ENCODE results near the gene SNX8.

The SNX8 gene

DNA sequence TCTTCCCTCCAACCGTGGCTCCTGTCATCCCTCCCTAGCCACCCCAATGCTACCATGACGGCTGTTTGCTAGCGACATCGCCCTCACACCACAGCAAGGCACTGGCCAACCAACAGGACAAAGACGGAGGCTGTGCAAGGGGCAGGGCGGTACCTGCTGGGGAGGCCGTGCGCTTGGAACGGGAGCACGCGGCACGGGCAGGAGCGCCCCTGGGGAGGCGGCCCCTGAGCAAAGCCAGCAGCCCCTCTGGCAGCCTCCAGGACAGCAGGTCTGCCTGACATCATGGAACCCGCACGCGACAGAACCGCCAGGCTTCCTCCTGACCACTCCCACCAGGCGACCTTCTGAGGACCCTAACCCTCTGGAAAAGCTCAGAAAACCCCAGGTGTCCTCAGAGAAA, 94.2 kb downstream of the SNX8 start:
- no peaks in the 10 kb centered on the region for H3K4me1 ChIP-seq
- no peak overlapping the region for H3K4me3 ChIP-seq
- H3K27me3 ChIP-seq (ENCODE audit: low read depth): no peaks in the 10 kb centered on the region
- in situ Hi-C loops (cut with MboI; ENCODE audit: low sequenced_read_pairs): no loop called here
- peaks cover 48% of the 10 kb centered on the region for H3K36me3 ChIP-seq (replicated peaks)
- no peaks in the 10 kb centered on the region for H3K9me3 ChIP-seq
- no peak for DNase-seq (ENCODE audit: low spot score in 2 of 2)

DNA sequence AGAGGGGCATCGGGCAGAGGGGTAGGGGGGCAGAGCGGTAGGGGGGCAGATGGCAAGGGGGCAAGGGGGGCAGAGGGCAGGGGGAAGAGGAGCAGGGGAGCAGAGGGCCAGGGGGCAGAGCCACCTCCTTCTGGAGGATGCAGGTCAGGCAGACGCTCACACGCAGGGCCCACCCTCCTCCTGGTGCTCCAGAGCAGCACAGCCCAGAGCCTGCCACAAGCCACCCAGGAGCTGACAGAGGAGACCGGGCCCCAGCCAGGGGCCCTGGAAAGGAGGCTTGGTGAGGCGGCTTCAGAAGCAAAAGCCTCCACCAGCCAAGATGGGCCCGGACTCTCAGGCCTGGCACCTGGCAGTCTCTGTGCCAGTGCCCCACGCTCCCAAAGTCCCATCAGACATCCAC, 94.6 kb downstream of the SNX8 start:
- in situ Hi-C loops (cut with MboI; ENCODE audit: low sequenced_read_pairs): no loop called here
- Histone ChIP-seq H3K4me3 (no peak overlapping the region), H3K9me3 (no peaks in the 10 kb centered on the region), H3K27me3 (ENCODE audit: low read depth) (no peaks in the 10 kb centered on the region), H3K36me3 (replicated peaks) (peaks cover 44% of the 10 kb centered on the region), H3K4me1 (no peaks in the 10 kb centered on the region)
- no peak for DNase-seq (ENCODE audit: low spot score in 2 of 2)

DNA sequence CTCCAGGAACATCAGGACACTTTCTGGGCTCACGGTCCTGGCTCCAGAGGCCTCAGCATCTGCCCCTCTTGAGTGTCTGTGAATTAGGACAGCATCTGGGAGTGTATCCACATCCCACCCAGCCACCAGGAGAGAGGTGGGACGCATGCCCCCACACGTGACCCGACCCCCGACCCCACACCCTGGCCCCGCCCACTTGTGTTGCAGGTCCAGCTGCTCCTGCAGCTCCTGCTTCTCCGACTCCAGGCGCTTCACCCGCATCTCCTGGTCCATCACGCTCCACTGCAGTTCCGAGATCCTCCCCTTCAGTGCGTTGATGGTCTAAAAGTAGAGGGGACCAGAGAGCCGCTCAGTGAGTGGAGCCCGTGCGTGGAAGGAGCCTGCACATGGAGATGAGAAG, 95.1 kb downstream of the SNX8 start:
- Histone ChIP-seq H3K4me1 (no peaks in the 10 kb centered on the region), H3K36me3 (replicated peaks) (peaks cover 43% of the 10 kb centered on the region), H3K4me3 (no peak overlapping the region), H3K9me3 (no peaks in the 10 kb centered on the region), H3K27me3 (ENCODE audit: low read depth) (no peaks in the 10 kb centered on the region)
- in situ Hi-C loops (cut with MboI; ENCODE audit: low sequenced_read_pairs): no loop called here
- DNase-seq (ENCODE audit: low spot score in 2 of 2): no peak

GRCh38 chr7:2218444-2218785, 95.8 kb downstream of the SNX8 start:
- in situ Hi-C loops (cut with MboI; ENCODE audit: low sequenced_read_pairs): no loop called here
- Histone ChIP-seq H3K4me3 (no peak overlapping the region), H3K27me3 (ENCODE audit: low read depth) (no peaks in the 10 kb centered on the region), H3K9me3 (no peaks in the 10 kb centered on the region), H3K36me3 (replicated peaks) (peaks cover 46% of the 10 kb centered on the region), H3K4me1 (no peaks in the 10 kb centered on the region)
- no peak for DNase-seq (ENCODE audit: low spot score in 2 of 2)

GRCh38 chr7:2217716-2218443, 96.4 kb downstream of the SNX8 start:
- H3K4me1 ChIP-seq: no peaks in the 10 kb centered on the region
- H3K9me3 ChIP-seq: no peaks in the 10 kb centered on the region
- H3K4me3 ChIP-seq: no peak overlapping the region
- no peak for DNase-seq (ENCODE audit: low spot score in 2 of 2)
- H3K27me3 ChIP-seq (ENCODE audit: low read depth): no peaks in the 10 kb centered on the region
- in situ Hi-C loops (cut with MboI; ENCODE audit: low sequenced_read_pairs): no loop called here
- peaks cover 46% of the 10 kb centered on the region for H3K36me3 ChIP-seq (replicated peaks)

GRCh38 chr7:2217206-2217605, 97.0 kb downstream of the SNX8 start:
- no peak for DNase-seq (ENCODE audit: low spot score in 2 of 2)
- H3K36me3 ChIP-seq (replicated peaks): peaks cover 45% of the 10 kb centered on the region

DNA sequence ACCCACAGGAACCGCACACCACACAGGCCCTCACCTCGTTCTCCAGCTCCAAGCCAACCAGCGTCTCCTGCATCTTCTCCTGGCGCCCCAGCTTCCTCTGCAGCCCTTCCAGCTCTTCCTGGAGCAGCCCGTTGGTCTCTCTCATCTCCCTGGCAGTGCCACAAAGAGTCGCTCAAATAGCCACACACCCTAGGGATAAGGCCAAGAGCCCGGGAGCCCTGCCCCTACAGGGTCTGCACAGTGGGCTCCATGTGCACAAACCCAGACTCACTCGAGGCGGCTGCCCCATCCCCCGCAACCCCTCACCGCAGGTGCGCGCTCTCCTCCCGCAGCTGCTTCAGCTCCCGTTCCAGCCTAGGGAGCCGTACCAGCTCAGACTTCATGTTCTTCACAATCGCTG, 98.4 kb downstream of the SNX8 start:
- Histone ChIP-seq H3K9me3 (no peaks in the 10 kb centered on the region), H3K27me3 (ENCODE audit: low read depth) (no peaks in the 10 kb centered on the region), H3K4me1 (no peaks in the 10 kb centered on the region), H3K4me3 (no peak overlapping the region), H3K36me3 (replicated peaks) (peaks cover 53% of the 10 kb centered on the region)
- in situ Hi-C loops (cut with MboI; ENCODE audit: low sequenced_read_pairs): no loop called here
- no peak for DNase-seq (ENCODE audit: low spot score in 2 of 2)

More at GRCh38 chr7:2217206-2217605, 97.0 kb downstream of the SNX8 start:
- Histone ChIP-seq H3K4me3 (no peak overlapping the region), H3K4me1 (no peaks in the 10 kb centered on the region), H3K27me3 (ENCODE audit: low read depth) (no peaks in the 10 kb centered on the region), H3K9me3 (no peaks in the 10 kb centered on the region)
- in situ Hi-C loops (cut with MboI; ENCODE audit: low sequenced_read_pairs): no loop called here

GRCh38 chr7:2214636-2215035, 99.6 kb downstream of the SNX8 start:
- H3K4me1 ChIP-seq: no peaks in the 10 kb centered on the region
- H3K27me3 ChIP-seq (ENCODE audit: low read depth): no peaks in the 10 kb centered on the region
- no peak for DNase-seq (ENCODE audit: low spot score in 2 of 2)
- in situ Hi-C loops (cut with MboI; ENCODE audit: low sequenced_read_pairs): no loop called here
- no peaks in the 10 kb centered on the region for H3K9me3 ChIP-seq
- H3K36me3 ChIP-seq (replicated peaks): peaks cover 53% of the 10 kb centered on the region
- H3K4me3 ChIP-seq: no peak overlapping the region

DNA sequence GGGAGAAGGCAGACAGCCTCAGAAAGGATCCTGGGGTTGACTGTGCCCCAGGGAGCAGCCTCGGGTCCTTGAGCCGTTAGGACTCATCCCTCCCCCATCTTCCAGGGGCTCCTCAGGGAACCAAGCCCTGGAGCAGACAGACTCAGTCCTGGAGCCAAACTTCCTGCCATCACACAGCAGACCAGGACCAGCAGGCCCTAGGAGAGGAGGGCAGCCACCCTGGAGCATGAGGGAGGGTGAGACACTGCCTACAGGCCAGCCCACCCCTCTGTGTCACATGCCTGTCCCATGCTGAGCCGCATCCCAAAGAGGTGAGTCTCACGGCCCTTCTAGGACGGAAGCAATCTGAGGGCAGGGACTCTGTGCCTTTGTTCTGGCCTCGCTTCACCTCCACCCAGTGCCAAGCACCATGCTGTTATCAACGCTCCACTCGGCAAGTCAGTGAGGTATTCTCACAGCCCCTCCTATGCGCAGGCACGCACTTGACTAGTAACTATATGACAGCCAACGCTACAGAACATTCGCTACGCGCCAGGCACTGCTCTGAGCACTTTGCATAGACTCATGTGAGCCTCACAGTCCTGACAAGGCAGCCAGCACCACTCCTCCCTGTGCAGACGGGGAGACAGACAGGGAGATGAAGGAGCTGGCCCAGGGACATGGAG, 100.6 kb downstream of the SNX8 start:
- no peaks in the 10 kb centered on the region for H3K9me3 ChIP-seq
- DNase-seq (ENCODE audit: low spot score in 2 of 2): no peak
- no peaks in the 10 kb centered on the region for H3K27me3 ChIP-seq (ENCODE audit: low read depth)
- H3K4me3 ChIP-seq: no peak overlapping the region
- in situ Hi-C loops (cut with MboI; ENCODE audit: low sequenced_read_pairs): no loop called here
- H3K4me1 ChIP-seq: no peaks in the 10 kb centered on the region
- peaks cover 58% of the 10 kb centered on the region for H3K36me3 ChIP-seq (replicated peaks)

DNA sequence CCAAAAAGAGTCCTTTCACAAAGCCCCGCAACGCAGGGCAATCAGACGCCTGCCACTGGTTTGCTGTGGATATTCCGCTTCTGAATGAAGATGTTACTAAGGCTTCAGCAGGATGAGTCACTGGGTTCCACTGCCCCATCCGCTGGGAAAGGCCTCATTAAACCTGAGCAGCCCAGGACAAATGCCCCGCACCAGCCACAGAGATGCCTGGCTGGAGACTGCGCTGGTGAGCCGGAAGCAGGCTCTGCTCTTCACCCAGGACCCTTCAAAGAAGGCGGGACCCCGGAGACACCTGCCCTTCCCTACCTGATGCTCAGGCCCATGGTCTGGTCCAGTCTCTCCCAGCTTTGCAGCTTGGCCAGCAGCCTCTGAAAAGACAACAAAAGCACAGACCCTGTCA, 101.3 kb downstream of the SNX8 start:
- Histone ChIP-seq H3K27me3 (ENCODE audit: low read depth) (no peaks in the 10 kb centered on the region), H3K36me3 (replicated peaks) (peaks cover 59% of the 10 kb centered on the region), H3K4me3 (no peak overlapping the region), H3K9me3 (no peaks in the 10 kb centered on the region), H3K4me1 (no peaks in the 10 kb centered on the region)
- no peak for DNase-seq (ENCODE audit: low spot score in 2 of 2)
- in situ Hi-C loops (cut with MboI; ENCODE audit: low sequenced_read_pairs): no loop called here

GRCh38 chr7:2211926-2212325, 102.3 kb downstream of the SNX8 start:
- no peaks in the 10 kb centered on the region for H3K9me3 ChIP-seq
- no peak overlapping the region for H3K4me3 ChIP-seq
- DNase-seq (ENCODE audit: low spot score in 2 of 2): no peak
- no peaks in the 10 kb centered on the region for H3K27me3 ChIP-seq (ENCODE audit: low read depth)
- H3K36me3 ChIP-seq (replicated peaks): peaks cover 61% of the 10 kb centered on the region
- in situ Hi-C loops (cut with MboI; ENCODE audit: low sequenced_read_pairs): no loop called here
- H3K4me1 ChIP-seq: no peaks in the 10 kb centered on the region

DNA sequence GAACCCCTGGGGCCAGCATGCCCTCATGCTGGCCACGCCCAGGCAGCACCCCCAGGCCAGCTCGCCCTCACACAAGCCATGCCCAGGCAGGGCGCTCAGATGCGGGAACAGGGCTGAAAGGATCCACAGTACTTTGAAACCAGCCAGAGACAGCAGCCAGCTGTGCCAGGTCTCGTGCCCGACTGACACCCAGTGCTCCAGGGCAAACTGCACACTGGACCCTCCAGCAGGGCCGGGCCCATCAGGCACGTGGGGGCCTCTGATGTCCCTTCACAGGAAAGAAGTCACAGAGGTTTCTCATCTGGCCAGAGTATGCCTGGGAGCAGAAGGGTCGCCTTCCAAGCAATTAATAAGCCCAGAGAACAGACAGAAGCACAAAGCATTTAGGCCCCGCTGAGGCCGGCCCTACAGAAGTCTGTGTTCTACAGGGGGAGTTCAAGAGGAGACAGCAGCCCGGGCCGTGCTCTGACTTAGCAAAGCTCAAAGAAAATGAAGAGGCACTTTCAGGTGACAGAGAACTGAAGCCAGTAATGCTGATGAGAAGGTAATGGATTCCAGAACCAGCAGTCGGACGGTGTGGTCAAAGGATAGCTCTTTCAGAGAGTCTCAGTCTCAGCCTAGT, 102.9 kb downstream of the SNX8 start:
- H3K27me3 ChIP-seq (ENCODE audit: low read depth): no peaks in the 10 kb centered on the region
- H3K9me3 ChIP-seq: no peaks in the 10 kb centered on the region
- in situ Hi-C loops (cut with MboI; ENCODE audit: low sequenced_read_pairs): no loop called here
- peaks cover 60% of the 10 kb centered on the region for H3K36me3 ChIP-seq (replicated peaks)
- H3K4me3 ChIP-seq: no peak overlapping the region
- no peaks in the 10 kb centered on the region for H3K4me1 ChIP-seq
- DNase-seq (ENCODE audit: low spot score in 2 of 2): no peak

DNA sequence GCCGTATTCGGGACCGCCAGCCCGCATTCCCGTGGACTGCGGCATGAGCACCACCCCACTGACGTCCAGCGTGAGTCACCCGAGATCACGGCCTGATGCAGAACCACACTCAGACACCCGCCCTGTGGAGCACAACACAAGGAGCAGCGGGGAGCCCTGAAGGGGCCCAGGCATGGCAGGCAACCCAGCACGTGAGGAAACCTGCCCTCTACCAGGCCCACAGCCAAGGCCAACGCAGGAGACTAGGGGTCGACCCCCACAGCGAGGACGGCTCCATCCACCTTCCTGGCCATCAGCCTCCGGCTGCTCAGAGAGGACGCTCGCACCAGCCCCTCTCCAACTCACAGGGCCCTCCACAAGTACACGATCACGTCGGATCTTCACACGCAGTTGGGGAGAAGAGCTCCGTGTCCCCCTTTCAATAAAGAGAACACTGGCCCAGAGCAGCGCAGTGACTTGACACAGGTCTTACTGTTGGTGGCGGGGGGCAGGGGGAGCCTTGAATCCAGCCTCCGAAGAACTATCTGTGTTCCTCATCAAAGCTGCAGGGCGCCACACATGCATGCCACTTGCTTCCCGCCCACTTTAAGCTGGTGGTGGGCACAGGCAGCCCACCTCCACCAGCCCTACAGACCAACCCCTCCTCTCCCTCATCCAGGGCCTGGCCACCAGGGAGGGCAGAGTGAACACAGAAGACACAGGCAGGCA, 103.5 kb downstream of the SNX8 start:
- H3K4me1 ChIP-seq: no peaks in the 10 kb centered on the region
- H3K36me3 ChIP-seq (replicated peaks): peaks cover 54% of the 10 kb centered on the region
- H3K27me3 ChIP-seq (ENCODE audit: low read depth): no peaks in the 10 kb centered on the region
- no peak for DNase-seq (ENCODE audit: low spot score in 2 of 2)
- no peaks in the 10 kb centered on the region for H3K9me3 ChIP-seq
- in situ Hi-C loops (cut with MboI; ENCODE audit: low sequenced_read_pairs): no loop called here
- H3K4me3 ChIP-seq: no peak overlapping the region

DNA sequence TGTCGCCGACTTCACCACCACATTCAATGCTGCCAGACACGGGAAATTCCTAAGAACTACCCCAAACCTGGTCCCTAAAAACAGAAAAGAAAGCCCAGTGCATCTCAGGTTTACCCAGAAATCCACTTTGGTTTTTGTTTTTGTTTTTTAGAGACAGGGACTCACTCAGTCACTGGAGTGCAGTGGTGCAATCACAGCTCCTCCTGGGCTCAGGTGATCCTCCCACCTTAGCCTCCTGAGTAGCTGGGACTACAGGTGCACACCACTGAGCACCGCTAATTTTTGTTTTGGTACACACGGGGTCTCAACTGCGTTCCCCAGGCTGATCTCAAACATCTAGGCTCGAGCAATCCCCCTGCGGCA, 104.3 kb downstream of the SNX8 start:
- H3K36me3 ChIP-seq (replicated peaks): peaks cover 51% of the 10 kb centered on the region
- in situ Hi-C loops (cut with MboI; ENCODE audit: low sequenced_read_pairs): no loop called here
- no peak for DNase-seq (ENCODE audit: low spot score in 2 of 2)
- no peaks in the 10 kb centered on the region for H3K9me3 ChIP-seq
- no peak overlapping the region for H3K4me3 ChIP-seq
- H3K4me1 ChIP-seq: no peaks in the 10 kb centered on the region
- no peaks in the 10 kb centered on the region for H3K27me3 ChIP-seq (ENCODE audit: low read depth)
